ENCODE measurements around the gene PCSK6.

PCSK6 gene

DNA sequence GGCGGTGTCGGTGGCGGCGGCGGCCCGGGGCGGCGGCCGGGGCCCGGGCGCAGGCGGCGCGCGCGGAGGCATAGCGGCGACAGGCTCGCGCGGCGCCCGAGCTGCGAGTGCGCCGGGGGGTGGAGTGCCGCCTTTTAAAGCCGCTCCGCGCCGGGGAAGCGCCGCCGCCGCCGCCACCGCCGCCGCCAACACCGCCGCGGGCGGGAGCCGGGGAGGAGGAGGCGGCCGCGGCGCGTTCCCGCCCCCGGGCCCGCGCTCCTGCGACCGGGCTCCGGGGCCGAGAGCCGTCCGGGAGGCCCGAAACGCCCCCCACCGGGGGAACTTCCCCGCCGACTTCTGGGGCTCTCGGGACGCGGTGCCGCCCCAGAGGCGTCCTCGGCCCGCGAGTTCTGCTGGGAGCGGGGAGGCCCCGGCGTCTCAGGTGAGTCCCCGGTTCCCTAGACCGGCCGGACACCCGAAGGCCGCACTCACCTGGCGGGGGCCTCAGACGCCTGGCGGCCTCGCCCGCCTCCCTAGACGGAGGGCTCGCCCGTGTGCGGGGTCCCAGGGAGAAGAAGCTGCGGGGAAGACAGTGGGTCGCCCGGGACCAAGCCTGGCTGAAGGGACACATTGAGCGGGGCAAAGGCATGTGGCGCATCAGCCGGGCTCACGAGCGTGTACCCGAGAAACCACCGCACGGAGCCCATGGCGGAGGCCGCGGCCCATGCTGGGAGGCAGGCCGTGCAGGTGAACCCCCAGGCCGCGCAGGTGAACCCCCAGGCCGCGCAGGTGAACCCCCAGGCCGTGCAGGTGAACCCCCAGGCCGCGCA, at the start of gene PCSK6:
TSS of gene PCSK6 (minus strand) at position 109 of the 809 bp plus-strand sequence. CDS start at position 72, 37 bp downstream.
- no peak for DNase-seq (ENCODE audit: low spot score in 2 of 2)
- Mint-ChIP-seq H3K4me3 (no peak within 1 kb of the TSS), H3K27ac (no peak within 1 kb of the TSS), H3K36me3 (no peaks in the 10 kb centered on the region), H3K4me1 (peaks cover 11% of the 10 kb centered on the region), H3K9me3 (no peaks in the 10 kb centered on the region)
- ATAC-seq: no peak

DNA sequence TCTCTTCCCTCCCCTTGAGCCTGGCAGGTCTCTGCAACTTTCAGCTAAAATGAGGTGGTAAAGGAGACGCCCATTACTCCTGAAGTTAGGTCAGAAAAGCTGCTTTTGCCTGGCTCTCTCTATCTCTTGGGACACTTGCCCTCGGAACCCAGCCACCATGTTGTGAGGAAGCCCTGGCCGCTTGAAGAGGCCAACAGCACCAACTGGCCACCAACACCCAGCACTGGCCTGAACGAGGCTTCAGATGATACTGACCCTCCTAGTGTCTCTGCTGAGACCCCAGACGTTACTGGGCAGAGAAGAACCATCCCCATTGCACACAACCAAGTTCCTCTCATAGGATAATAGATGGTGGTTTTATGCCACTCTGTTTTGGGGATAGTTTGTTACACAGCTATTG, 49.5 kb upstream of the PCSK6 start:
- ATAC-seq: no peak
- no peak overlapping the region for H3K4me3 Mint-ChIP-seq
- peaks cover 5% of the 10 kb centered on the region for H3K36me3 Mint-ChIP-seq
- H3K27ac Mint-ChIP-seq: no peak overlapping the region
- no peaks in the 10 kb centered on the region for H3K4me1 Mint-ChIP-seq
- H3K9me3 Mint-ChIP-seq: no peaks in the 10 kb centered on the region
- DNase-seq (ENCODE audit: low spot score in 2 of 2): no peak

DNA sequence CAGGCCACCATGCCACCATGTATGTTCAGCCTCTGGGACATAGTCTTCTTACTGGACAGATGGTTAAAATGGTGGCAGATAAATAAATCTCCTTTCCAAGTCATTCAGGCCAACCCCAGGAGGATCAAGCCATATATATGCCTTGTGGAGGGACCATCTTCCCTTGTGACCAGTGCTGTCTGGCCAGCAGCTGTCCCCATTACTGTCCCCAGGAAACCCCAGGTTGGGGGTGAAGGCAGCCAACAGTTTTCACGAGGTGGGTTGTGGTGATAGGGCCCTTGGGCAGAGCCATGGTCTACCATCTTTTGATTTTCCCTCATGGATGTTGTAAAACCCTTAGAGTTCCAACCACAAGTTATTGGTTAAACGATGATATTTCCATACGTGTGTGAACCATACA, 48.7 kb upstream of the PCSK6 start:
- no peak overlapping the region for H3K4me3 Mint-ChIP-seq
- ATAC-seq (no peak), DNase-seq (ENCODE audit: low spot score in 2 of 2) (no peak)
- no peak overlapping the region for H3K27ac Mint-ChIP-seq
- H3K4me1 Mint-ChIP-seq: no peaks in the 10 kb centered on the region
- no peaks in the 10 kb centered on the region for H3K9me3 Mint-ChIP-seq
- peaks cover 5% of the 10 kb centered on the region for H3K36me3 Mint-ChIP-seq

GRCh38 chr15:101537483-101538080, 48.1 kb upstream of the PCSK6 start:
- Mint-ChIP-seq H3K9me3 (no peaks in the 10 kb centered on the region), H3K27ac (no peak overlapping the region), H3K4me3 (no peak overlapping the region), H3K4me1 (no peaks in the 10 kb centered on the region), H3K36me3 (peaks cover 5% of the 10 kb centered on the region)
- no peak for DNase-seq (ENCODE audit: low spot score in 2 of 2)
- no peak for ATAC-seq

DNA sequence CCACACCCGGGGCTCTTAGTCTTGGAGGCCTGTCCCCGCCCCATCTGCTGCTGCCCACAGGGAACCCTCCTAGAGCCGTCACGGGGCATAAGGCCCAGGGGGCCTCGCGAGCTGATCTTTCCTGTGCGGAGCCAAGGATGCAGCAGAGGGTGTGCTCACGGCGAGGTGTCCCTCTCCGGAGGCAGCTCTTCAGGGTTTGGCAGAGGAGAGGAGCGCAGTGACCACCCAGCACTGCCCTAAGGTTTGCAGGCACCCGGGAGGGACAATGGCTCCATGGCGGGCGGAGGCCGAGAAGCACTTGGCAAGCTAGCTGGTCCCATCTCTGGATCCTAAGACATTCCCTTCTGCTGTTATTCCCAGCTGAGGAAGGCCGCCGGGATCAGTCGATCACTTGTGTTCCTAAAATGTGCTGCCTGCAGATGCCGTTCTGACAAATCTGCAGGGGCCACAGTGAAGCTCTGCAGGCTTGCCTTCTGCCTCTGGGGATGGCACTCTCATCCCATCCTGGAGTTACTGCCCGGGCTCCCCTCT, 47.4 kb upstream of the PCSK6 start:
- Mint-ChIP-seq H3K4me3 (no peak overlapping the region), H3K27ac (no peak overlapping the region), H3K36me3 (peaks cover 5% of the 10 kb centered on the region), H3K9me3 (no peaks in the 10 kb centered on the region), H3K4me1 (no peaks in the 10 kb centered on the region)
- no peak for DNase-seq (ENCODE audit: low spot score in 2 of 2)
- ATAC-seq: no peak

DNA sequence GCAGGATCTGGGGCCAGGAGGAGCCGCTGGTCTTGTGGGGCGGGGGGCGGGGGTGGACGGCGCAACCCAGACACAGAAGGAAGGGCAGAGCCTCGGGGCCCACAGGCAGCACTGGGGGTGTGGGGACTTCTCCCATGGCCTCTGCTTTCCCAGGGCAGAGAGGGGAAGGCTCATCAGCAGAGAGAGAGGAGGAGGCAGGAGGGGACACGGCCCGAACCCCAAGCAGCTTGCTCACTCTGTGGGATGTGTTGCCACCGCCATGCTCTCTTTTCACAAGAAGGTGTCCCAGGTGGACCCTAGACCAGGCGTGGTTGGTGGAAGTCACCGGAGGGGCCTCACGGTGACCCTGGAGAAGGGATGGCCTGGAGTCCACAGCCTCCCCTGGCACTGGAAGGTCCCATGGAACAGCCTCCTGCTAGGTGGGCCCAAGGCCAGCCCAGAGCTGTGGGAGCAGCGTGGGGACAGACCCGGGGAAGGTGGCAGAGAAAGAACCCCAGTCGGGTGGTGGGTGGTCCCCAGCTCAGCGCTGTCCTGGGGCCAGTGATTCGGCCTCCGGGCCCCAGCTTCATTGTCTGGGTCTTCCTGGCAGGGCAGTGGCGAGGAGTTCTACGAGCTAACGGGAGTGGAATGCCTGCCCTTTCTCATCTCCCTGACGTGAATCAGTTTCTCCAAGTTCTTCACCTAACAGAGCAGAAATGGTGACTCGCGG, 46.8 kb upstream of the PCSK6 start:
- no peak for ATAC-seq
- Mint-ChIP-seq H3K4me1 (no peaks in the 10 kb centered on the region), H3K36me3 (peaks cover 5% of the 10 kb centered on the region), H3K27ac (no peak overlapping the region), H3K4me3 (no peak overlapping the region), H3K9me3 (no peaks in the 10 kb centered on the region)
- no peak for DNase-seq (ENCODE audit: low spot score in 2 of 2)

GRCh38 chr15:101535170-101535902, 45.8 kb upstream of the PCSK6 start:
- H3K4me3 Mint-ChIP-seq: no peak overlapping the region
- H3K9me3 Mint-ChIP-seq: no peaks in the 10 kb centered on the region
- no peak overlapping the region for H3K27ac Mint-ChIP-seq
- H3K4me1 Mint-ChIP-seq: no peaks in the 10 kb centered on the region
- DNase-seq (ENCODE audit: low spot score in 2 of 2) (no peak), ATAC-seq (no peak)
- peaks cover under 1% of the 10 kb centered on the region for H3K36me3 Mint-ChIP-seq

- no peak for ATAC-seq
- no peaks in the 10 kb centered on the region for H3K36me3 Mint-ChIP-seq
- H3K27ac Mint-ChIP-seq: no peak overlapping the region
- no peaks in the 10 kb centered on the region for H3K9me3 Mint-ChIP-seq
- no peaks in the 10 kb centered on the region for H3K4me1 Mint-ChIP-seq
- no peak overlapping the region for H3K4me3 Mint-ChIP-seq
- no peak for DNase-seq (ENCODE audit: low spot score in 2 of 2)
These were observed 45.0 kb upstream of the PCSK6 start for GRCh38 chr15:101534376-101534970.

- Mint-ChIP-seq H3K27ac (no peak overlapping the region), H3K4me3 (no peak overlapping the region), H3K4me1 (no peaks in the 10 kb centered on the region), H3K9me3 (no peaks in the 10 kb centered on the region), H3K36me3 (no peaks in the 10 kb centered on the region)
- DNase-seq (ENCODE audit: low spot score in 2 of 2): no peak
- ATAC-seq: no peak
These were observed 44.0 kb upstream of the PCSK6 start for GRCh38 chr15:101533371-101534140.

DNA sequence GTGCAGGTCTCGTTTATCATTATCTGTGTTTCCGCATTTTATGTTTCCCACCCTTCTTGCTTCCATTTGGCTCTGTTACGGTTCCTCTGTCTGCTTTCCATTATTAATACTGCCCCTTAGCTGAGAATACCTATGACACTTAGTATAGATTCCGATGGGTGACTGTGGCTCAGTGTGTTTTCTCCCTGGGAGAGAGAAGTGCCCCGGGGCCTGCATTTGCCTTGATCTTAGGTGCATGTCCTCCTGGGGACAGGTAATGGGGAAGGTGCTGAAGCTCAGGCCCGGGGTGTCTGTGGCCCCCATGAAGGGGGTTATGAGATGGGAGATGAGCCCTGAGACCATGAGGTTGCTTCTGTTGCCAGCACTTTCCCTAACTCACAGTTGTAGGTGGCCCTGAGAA, 43.4 kb upstream of the PCSK6 start:
- ATAC-seq (no peak), DNase-seq (ENCODE audit: low spot score in 2 of 2) (no peak)
- Mint-ChIP-seq H3K4me1 (no peaks in the 10 kb centered on the region), H3K36me3 (no peaks in the 10 kb centered on the region), H3K9me3 (no peaks in the 10 kb centered on the region), H3K27ac (no peak overlapping the region), H3K4me3 (no peak overlapping the region)

GRCh38 chr15:101531170-101531569, 41.7 kb upstream of the PCSK6 start:
- H3K9me3 Mint-ChIP-seq: no peaks in the 10 kb centered on the region
- H3K36me3 Mint-ChIP-seq: no peaks in the 10 kb centered on the region
- ATAC-seq (no peak), DNase-seq (ENCODE audit: low spot score in 2 of 2) (no peak)
- H3K4me1 Mint-ChIP-seq: no peaks in the 10 kb centered on the region
- no peak overlapping the region for H3K27ac Mint-ChIP-seq
- H3K4me3 Mint-ChIP-seq: no peak overlapping the region

GRCh38 chr15:101530224-101530958, 40.9 kb upstream of the PCSK6 start:
- Mint-ChIP-seq H3K36me3 (no peaks in the 10 kb centered on the region), H3K9me3 (no peaks in the 10 kb centered on the region), H3K27ac (no peak overlapping the region), H3K4me3 (no peak overlapping the region), H3K4me1 (no peaks in the 10 kb centered on the region)
- DNase-seq (ENCODE audit: low spot score in 2 of 2) (no peak), ATAC-seq (no peak)

DNA sequence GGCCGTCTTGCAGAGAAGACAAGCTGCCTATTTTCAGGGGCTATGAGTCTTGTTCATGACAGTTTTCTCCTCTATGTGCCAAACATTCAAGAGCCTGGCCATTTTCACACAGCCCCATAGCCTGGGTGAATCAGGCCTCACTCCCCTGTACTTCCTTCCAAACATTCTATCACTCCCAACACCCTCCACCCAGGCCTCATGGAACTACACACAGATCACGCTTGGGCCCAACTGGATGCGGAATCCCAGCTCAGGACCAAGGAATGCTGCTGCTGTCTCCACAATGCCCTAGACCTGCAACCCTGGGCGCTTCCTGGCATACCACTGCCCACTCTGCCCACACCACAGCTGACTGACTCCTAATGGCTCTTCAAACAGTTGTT, 39.4 kb upstream of the PCSK6 start:
- H3K4me1 Mint-ChIP-seq: no peaks in the 10 kb centered on the region

More for the DNA sequence above, 39.4 kb upstream of the PCSK6 start:
- Mint-ChIP-seq H3K27ac (no peak overlapping the region), H3K36me3 (no peaks in the 10 kb centered on the region), H3K4me3 (no peak overlapping the region), H3K9me3 (no peaks in the 10 kb centered on the region)
- DNase-seq (ENCODE audit: low spot score in 2 of 2) (no peak), ATAC-seq (no peak)

Data from stimulated activated effector memory CD8-positive, alpha-beta T cell treated with anti-CD3 and anti-CD28 coated beads, Interleukin-12 subunit alpha, Interleukin-12 subunit beta, amount 100 ng/mL, for 72 hours (primary cell).